Endothelial cell of umbilical vein (primary cell): Measurements from ENCODE around the gene TRIM40. TPM values are rescaled to one million over a fixed set of nuclear protein-coding genes. Genes with fewer than 3 reads are reported as not detected.

Source experiments
- BruUV-seq: library from RNA; stranded (reverse); fragments of 400-500 nt; replicated peaks from 2 replicates; lab custom pipeline; 2021; lab: Mats Ljungman, UMichigan
- CTCF ChIA-PET: fragments of 300-600, 350-600 bp; sonication (Branson Sonifier 250); formaldehyde crosslinking; loops from one replicate; lab custom pipeline; 2021; ENCODE audit warnings: antibody characterized with exemption, inconsistent platforms; lab: Charles Lee
- POLR2A ChIA-PET: fragments of 300-600, 350-600 bp; sonication (Branson Sonifier 250); formaldehyde crosslinking; loops from one replicate; lab custom pipeline; 2021; ENCODE audit warnings: antibody characterized with exemption, inconsistent platforms; lab: Charles Lee
- DNase-seq: peaks from one replicate; pipeline ENCODE4 v3.0.0-alpha.2; 2011; ENCODE audit warnings: low read depth, low spot score
- FAIRE-seq: peaks from 2 replicates; lab custom pipeline; 2011; peaks lifted over from hg19 to GRCh38; lab: Jason Lieb, UNC
- H2AFZ ChIP-seq: 2 replicates; pipeline ENCODE4 v1.6.0; 2012; ENCODE audit warnings: low read depth, low read length, control low read depth, inconsistent platforms
- H3K27ac ChIP-seq: 2 replicates; pipeline ENCODE4 v1.5.1; 2011; ENCODE audit warnings: low read depth, mild to moderate bottlenecking, control low read depth, low read length, moderate library complexity; ENCODE audit not compliant: insufficient read depth
- H3K27me3 ChIP-seq, 2 experiments: 2 replicates each; pipeline versions ENCODE4 v1.6.0 to v1.6.1; 2011; ENCODE audit warnings: low read length in 2 of 2, mixed read lengths in 1 of 2; ENCODE audit not compliant: control insufficient read depth in 2 of 2, insufficient read depth in 2 of 2
- H3K36me3 ChIP-seq, 2 experiments: 2 replicates in 1 of 2; 3 replicates in 1 of 2; pipeline ENCODE4 v1.5.1; 2011; ENCODE audit warnings: low read length in 2 of 2, mild to moderate bottlenecking in 1 of 2, moderate library complexity in 1 of 2; ENCODE audit not compliant: control insufficient read depth in 2 of 2, insufficient read depth in 2 of 2; ENCODE audit errors: extremely low read depth in 1 of 2
- H3K4me1 ChIP-seq: 3 replicates; pipeline ENCODE4 v1.5.1; 2011; ENCODE audit warnings: mild to moderate bottlenecking, low read length; ENCODE audit not compliant: control insufficient read depth, insufficient read depth; ENCODE audit errors: extremely low read depth
- H3K4me2 ChIP-seq: 2 replicates; pipeline ENCODE4 v1.6.1; 2011; ENCODE audit warnings: low read length, control low read depth, mixed read lengths; ENCODE audit not compliant: insufficient read depth
- H3K4me3 ChIP-seq, 3 experiments: fragments of 200-600 bp in 1 of 3; sonication (generic), shearing (Covaris generic) in 1 of 3; replicated peaks in 1 of 3; 2 replicates each; pipeline ENCODE4 v1.5.1; 2011 to 2016; ENCODE audit warnings: control low read depth in 3 of 3, low read length in 3 of 3, mild to moderate bottlenecking in 2 of 3, inconsistent platforms in 1 of 3, low read depth in 1 of 3, moderate library complexity in 1 of 3; ENCODE audit not compliant: insufficient read depth in 1 of 3
- H3K79me2 ChIP-seq: 2 replicates; pipeline ENCODE4 v1.6.0; 2012; ENCODE audit warnings: low read length, inconsistent platforms; ENCODE audit not compliant: control insufficient read depth, insufficient read depth
- H3K9ac ChIP-seq: replicated peaks from 2 replicates; pipeline ENCODE3; 2011; ENCODE audit warnings: low read length, control low read depth; ENCODE audit not compliant: insufficient read depth; ENCODE audit errors: extremely low read depth
- H3K9me1 ChIP-seq: replicated peaks from 3 replicates; pipeline ENCODE4 v1.6.0; 2011; ENCODE audit warnings: mild to moderate bottlenecking, low read length; ENCODE audit not compliant: control insufficient read depth, insufficient read depth; ENCODE audit errors: extremely low read depth
- H3K9me3 ChIP-seq: replicated peaks from 2 replicates; pipeline ENCODE4 v1.5.1; 2012; ENCODE audit warnings: low read length, inconsistent platforms; ENCODE audit not compliant: control insufficient read depth, insufficient read depth
- H4K20me1 ChIP-seq: replicated peaks from 2 replicates; pipeline ENCODE3; 2011; ENCODE audit warnings: mild to moderate bottlenecking, low read length; ENCODE audit not compliant: control insufficient read depth, insufficient read depth; ENCODE audit errors: extremely low read depth
- CTCF ChIP-seq, 2 donors: IDR thresholded peaks; 1 replicate in 1 of 2; 2 replicates in 1 of 2; pipeline ENCODE4 v1.5.1; 2011; ENCODE audit warnings: low read length in 2 of 2, mild to moderate bottlenecking in 2 of 2, moderate library complexity in 2 of 2, control low read depth in 1 of 2, inconsistent platforms in 1 of 2, low read depth in 1 of 2; ENCODE audit not compliant: insufficient read depth in 1 of 2; ENCODE audit errors: extremely low read depth in 1 of 2
- EZH2 ChIP-seq: IDR thresholded peaks from 2 replicates; pipeline ENCODE4 v1.6.1; 2012; ENCODE audit warnings: borderline replicate concordance, low read depth, mild to moderate bottlenecking, moderate library complexity, low read length, inconsistent platforms; ENCODE audit not compliant: severe bottlenecking
- FOS ChIP-seq: IDR thresholded peaks from 2 replicates; pipeline ENCODE4 v1.6.1; 2011; ENCODE audit warnings: mild to moderate bottlenecking, low read length, moderate library complexity, borderline replicate concordance; ENCODE audit not compliant: insufficient read depth
- MAX ChIP-seq: IDR thresholded peaks from 2 replicates; pipeline ENCODE4 v1.6.1; 2011; ENCODE audit not compliant: insufficient read depth, insufficient read length
- MYC ChIP-seq: IDR thresholded peaks from one replicate; pipeline ENCODE4 v1.6.1; 2011; ENCODE audit warnings: mild to moderate bottlenecking, low read depth, low read length
- POLR2A ChIP-seq: IDR thresholded peaks from 2 replicates; pipeline ENCODE4 v1.6.1; 2012; ENCODE audit warnings: low read depth, mild to moderate bottlenecking, control low read depth, low read length
- POLR2AphosphoS5 ChIP-seq: IDR thresholded peaks from 2 replicates; pipeline ENCODE4 v1.6.1; 2012; ENCODE audit warnings: low read depth, mild to moderate bottlenecking, control low read depth, low read length, moderate library complexity; ENCODE audit not compliant: insufficient read depth
- dilution Hi-C: fragments of 300-500 bp; cut with MboI; formaldehyde crosslinking; loops from one replicate; pipeline ENCODE4 v1.15.0; 2019; ENCODE audit warnings: low sequenced_read_pairs; ENCODE audit not compliant: extremely low pct_ligation_motif_present
- intact Hi-C: fragments of 100-400 bp; cut with micrococcal nuclease; formaldehyde crosslinking; loops from one replicate; pipeline ENCODE4 v1.10.0; 2022
- polyA plus RNA-seq, 4 experiments: library from polyadenylated mRNA; depleted of rRNA in 3 of 4; stranded (reverse) in 3 of 4; unstranded in 1 of 4; fragments of >200 nt; gene quantifications; 2 replicates each; pipeline versions ENCODE4 v1.2.1 to v1.2.3, GENCODE V29; 2011 to 2012; ENCODE audit warnings: missing spikeins in 1 of 4
- total RNA-seq: library from RNA; stranded (reverse); gene quantifications from 2 replicates; pipeline ENCODE4 v1.2.3, GENCODE V29; 2021

TRIM40 gene
- total and polyA plus RNA-seq, 2 donors (not counting 3 experiments of a cell fraction or from before 2014, with no cell fraction given) = not detected

GRCh38 chr6:30130179-30130679, 5.7 kb upstream of the TRIM40 start:
- dilution Hi-C loops (no loop called here), intact Hi-C loops (loop anchor here (10.0 kb wide), 1 partner anchor 145 kb away; no protein-coding TSS in a partner anchor)
- Histone ChIP-seq H3K79me2 (no peaks in the 10 kb centered on the region), H3K9ac (no peak overlapping the region), H4K20me1 (no peaks in the 10 kb centered on the region), H3K9me1 (no peaks in the 10 kb centered on the region), H3K9me3 (no peaks in the 10 kb centered on the region), H3K36me3 (no peaks in the 10 kb centered on the region), H3K4me1 (no peaks in the 10 kb centered on the region), H3K4me2 (no peak overlapping the region), H3K27ac (no peak overlapping the region), H3K4me3 (no peak overlapping the region), H2AFZ (no peak overlapping the region), H3K27me3 (peaks cover 53 to 78% of the 10 kb centered on the region in 2 experiments)
- BruUV-seq = no TSS peak
- POLR2A ChIA-PET = no interaction called here
- DNase-seq (no peak), FAIRE-seq (no peak)
- no peak for TF ChIP-seq POLR2A
- TF ChIP-seq MYC = no peak
- no peak for TF ChIP-seq POLR2AphosphoS5
- no peak for TF ChIP-seq EZH2
- no peak for TF ChIP-seq FOS
- CTCF ChIA-PET = interaction anchor here (0.6 to 12.2 kb wide), 11 partner anchors 14 to 477 kb away, joined by 3 to 311 read pairs (median 4); partner anchors contain the start of gene POLR1H

GRCh38 chr6:30130887-30131862, 4.8 kb upstream of the TRIM40 start:
- POLR2A ChIA-PET = no interaction called here
- no peak for TF ChIP-seq MAX
- no peak for TF ChIP-seq MYC
- peak; percentile 95 for TF ChIP-seq CTCF (IDR thresholded peaks at IDR 0.05; ENCODE audit: extremely low read depth in 1 of 2, insufficient read depth in 1 of 2, low read depth in 1 of 2, low read length in 2 of 2)
- H3K9ac ChIP-seq = no peak overlapping the region
- CTCF ChIA-PET = interaction anchor here (0.6 to 12.2 kb wide), 44 partner anchors 8 to 477 kb away, joined by 3 to 311 read pairs (median 4); partner anchors contain the start of gene POLR1H
- H3K79me2 ChIP-seq = no peaks in the 10 kb centered on the region
- H3K9me3 ChIP-seq = no peaks in the 10 kb centered on the region
- H2AFZ ChIP-seq = no peak overlapping the region
- no peaks in the 10 kb centered on the region for H3K4me1 ChIP-seq
- FAIRE-seq (peak; percentile 95), DNase-seq (peak; percentile 57)
- no peaks in the 10 kb centered on the region for H3K9me1 ChIP-seq
- H3K4me2 ChIP-seq = no peak overlapping the region
- no peaks in the 10 kb centered on the region for H4K20me1 ChIP-seq
- intact Hi-C loops (loop anchor here (1.0 to 10.0 kb wide), 3 partner anchors 28 to 283 kb away; no protein-coding TSS in a partner anchor), dilution Hi-C loops (no loop called here)
- no TSS peak for BruUV-seq
- H3K27me3 ChIP-seq = peaks cover 49 to 74% of the 10 kb centered on the region in 2 experiments
- H3K27ac ChIP-seq = no peak overlapping the region
- H3K4me3 ChIP-seq = no peak overlapping the region
- H3K36me3 ChIP-seq = no peaks in the 10 kb centered on the region
